ENCODE data around the gene ABTB2.

Gene ABTB2

DNA sequence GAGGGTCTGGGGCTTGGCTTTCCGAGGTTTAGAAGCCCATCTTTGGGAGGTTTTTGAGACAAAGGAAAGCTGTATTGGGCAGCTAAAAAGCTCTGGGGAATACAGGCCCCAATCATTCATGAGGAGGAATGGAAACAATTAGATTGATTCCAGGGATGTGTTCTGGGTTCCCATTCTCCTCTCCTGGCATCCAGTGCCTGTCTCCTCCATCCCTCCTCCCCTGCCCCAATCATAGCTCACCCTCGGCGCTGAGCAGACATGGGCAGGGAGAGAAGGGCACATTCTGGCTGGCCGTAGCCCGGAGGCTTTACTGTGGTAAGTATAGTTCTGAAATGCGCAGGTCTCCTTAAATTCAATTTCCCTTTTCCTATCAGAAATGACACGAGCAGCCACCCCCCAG, 42.4 kb downstream of the ABTB2 start:
- DNase-seq (ENCODE audit: low read depth in 2 of 2), result no peak

DNA sequence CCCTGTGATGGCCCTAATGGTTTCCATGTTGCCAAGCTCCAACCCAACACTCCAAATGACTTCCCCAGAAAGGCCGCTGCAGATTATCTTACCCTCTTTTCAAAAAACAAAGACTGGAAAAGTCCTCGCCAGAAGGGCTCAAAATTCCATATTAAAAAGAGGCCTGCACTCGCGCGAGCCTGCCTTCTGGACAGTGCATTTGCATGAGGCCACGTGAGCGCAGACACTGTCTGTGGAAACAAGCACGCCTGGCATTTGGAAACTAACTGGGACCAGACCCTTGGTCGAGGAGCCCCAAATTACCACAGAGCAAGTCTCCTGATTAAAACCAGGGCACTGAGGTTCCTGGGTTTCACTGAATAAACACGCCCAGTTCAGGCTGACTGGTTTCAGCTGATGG, 42.9 kb downstream of the ABTB2 start:
- no peak for DNase-seq (ENCODE audit: low read depth in 2 of 2)

- no peak for DNase-seq (ENCODE audit: low read depth in 2 of 2)
Measured at GRCh38 chr11:34314176-34314575, 43.6 kb downstream of the ABTB2 start.

DNA sequence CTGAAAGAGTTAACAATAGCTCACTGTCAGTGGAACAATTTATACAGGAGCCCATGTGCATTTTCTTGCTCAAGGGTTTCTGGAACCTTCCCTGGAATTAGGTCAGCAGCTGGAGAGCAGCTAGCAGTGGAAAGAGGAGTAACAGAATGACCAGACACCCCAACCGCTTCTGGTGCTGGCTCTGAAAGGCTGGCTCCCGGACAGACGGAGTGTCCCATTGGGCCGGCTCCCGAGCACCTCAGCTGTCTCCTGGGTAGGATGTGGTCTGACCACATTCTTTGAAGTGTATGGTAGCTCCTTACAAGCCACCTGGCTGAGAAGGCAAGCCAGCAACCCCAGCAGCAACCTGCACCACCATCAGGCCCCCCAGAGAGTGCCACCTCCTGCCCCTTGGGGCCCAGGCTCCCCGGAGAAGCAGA, 44.7 kb downstream of the ABTB2 start:
- no peak for DNase-seq (ENCODE audit: low read depth in 2 of 2)

DNA sequence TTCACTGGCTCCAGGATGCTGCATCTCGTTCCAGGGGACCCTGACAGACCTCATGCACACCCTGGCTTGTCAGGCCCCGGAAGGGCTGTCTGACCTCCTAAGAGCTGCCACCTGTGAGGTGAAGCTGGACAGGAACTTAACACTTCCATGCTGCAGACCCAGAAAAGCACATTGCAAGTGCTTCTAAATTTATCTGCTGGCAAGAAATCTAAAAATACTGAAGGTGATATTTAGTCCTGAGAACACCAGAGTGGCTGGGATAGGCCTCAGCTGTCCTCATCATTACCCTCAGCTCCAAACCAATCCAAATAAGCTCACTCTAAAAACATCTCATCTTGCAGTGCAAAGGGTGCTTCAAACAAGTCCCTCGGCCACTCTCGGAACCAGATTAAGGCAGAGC, 46.7 kb downstream of the ABTB2 start:
- no peak for DNase-seq (ENCODE audit: low read depth in 2 of 2)

DNA sequence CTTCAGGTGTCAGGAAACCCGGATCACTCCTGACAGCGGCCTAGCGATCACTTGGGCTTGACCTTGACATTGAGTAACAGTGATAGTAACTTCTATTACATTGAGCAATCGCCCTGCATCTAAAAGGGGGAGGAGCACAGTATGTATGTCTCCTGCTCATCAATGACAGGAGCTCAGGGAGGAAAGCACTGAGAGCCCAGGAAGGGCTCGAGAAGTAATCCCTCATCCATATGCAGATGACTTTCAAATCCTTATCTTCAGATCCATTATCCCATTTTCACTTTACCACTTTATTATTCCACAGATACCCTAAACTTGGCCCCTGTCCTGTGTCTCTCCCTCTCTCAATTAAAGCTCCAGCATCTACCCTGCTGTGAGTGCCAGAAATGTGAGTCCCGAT, 47.8 kb downstream of the ABTB2 start:
- no peak for DNase-seq (ENCODE audit: low read depth in 2 of 2)

DNA sequence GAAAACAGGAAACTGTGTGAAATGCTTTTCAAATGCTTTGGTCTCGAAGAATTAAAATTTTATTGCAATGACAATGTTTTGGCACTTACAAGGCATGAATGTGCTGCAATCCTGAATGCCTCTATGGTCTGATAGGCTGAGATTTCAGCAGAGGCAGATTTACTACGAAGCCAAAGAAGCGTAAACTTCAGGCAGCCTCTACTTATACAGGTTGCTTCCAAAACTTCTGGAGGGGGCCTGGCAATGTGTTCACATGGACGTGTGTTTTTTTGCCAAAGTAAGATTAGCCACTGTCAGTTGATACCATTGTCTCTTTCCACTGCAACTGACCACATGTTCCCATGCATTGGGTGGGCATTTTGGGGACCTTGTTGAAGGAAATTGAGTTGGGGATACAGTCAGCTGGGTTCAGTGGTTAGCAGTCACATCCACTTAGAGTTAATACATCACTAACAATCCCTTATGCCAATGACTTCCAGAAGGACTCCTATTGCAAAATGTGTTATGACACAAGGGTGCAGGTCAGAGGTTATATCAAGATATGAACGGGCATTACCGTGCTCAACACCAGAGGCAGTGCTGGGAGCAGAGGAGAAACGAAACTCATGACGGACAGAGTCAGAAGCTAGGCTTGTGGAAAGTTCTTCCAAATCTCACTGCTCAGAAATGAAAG, 48.8 kb downstream of the ABTB2 start:
- no peak for DNase-seq (ENCODE audit: low read depth in 2 of 2)

- DNase-seq (ENCODE audit: low read depth in 2 of 2), result no peak
Measured at GRCh38 chr11:34308049-34308912, 49.5 kb downstream of the ABTB2 start.

GRCh38 chr11:34305780-34306179, 52.0 kb downstream of the ABTB2 start:
- no peak for DNase-seq (ENCODE audit: low read depth in 2 of 2)

DNA sequence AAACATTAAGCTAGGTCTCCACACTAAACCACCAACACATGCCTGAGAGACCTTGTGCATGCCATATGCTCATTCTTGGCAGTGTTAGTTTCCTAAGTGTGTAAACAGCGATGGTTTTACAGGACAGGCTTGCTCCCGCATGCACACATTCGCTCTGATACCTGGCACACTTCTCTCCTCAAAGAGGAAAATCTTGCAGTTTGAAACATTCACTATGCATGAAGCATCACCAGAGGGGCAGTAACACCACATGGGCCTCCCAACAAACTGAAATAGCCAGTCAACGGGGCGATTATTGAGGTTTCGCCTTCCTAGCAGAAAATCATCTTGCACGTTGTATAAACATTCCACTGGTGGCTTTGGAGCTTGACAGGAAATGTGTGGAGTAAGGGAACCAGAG, 52.6 kb downstream of the ABTB2 start:
- DNase-seq (ENCODE audit: low read depth in 2 of 2), result no peak

- DNase-seq (ENCODE audit: low read depth in 2 of 2), result no peak
Measured at GRCh38 chr11:34303028-34303570, 54.7 kb downstream of the ABTB2 start.

DNA sequence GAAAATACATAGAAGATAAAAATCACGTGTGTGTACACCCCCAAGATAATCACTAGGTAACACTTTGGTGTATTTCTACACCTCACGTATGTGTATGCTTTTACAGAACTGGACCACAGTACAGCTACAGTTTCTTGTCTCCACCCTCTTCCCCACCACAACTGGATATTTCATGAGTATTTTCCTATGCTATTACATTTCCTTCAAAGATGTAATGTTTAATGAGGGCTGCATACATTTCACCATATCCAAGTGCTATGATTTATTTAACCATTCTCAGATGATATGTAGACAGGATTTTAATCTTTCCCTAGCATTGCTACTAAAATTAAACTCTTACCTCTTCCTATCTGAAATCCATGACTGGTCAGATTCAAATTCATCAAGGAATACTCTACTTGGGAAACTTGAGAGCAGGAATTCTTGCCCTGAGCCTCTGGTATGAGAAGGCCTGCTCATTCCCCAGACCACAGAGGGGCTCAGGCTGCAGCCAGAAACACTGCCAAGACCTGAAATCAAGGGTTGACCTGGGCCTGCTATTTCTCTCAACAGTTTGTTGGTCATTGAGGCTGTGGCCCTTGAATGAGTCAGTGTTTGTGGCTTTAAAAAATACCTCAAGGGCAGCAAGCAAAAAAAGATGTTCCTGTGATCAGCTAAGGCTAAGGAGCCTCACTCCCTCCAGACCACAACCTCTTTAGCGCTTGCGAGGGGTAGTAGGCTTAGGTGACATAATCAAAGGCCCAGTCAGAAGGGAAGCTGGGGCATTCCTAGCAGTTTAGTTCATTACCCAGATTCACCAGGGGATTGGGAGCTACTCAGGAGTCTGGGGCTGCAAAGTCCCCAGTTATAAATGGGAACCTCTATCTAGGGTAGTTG, 55.5 kb downstream of the ABTB2 start:
- no peak for DNase-seq (ENCODE audit: low read depth in 2 of 2)

- DNase-seq (ENCODE audit: low read depth in 2 of 2), result no peak
Measured at GRCh38 chr11:34300926-34301295, 56.9 kb downstream of the ABTB2 start.

DNA sequence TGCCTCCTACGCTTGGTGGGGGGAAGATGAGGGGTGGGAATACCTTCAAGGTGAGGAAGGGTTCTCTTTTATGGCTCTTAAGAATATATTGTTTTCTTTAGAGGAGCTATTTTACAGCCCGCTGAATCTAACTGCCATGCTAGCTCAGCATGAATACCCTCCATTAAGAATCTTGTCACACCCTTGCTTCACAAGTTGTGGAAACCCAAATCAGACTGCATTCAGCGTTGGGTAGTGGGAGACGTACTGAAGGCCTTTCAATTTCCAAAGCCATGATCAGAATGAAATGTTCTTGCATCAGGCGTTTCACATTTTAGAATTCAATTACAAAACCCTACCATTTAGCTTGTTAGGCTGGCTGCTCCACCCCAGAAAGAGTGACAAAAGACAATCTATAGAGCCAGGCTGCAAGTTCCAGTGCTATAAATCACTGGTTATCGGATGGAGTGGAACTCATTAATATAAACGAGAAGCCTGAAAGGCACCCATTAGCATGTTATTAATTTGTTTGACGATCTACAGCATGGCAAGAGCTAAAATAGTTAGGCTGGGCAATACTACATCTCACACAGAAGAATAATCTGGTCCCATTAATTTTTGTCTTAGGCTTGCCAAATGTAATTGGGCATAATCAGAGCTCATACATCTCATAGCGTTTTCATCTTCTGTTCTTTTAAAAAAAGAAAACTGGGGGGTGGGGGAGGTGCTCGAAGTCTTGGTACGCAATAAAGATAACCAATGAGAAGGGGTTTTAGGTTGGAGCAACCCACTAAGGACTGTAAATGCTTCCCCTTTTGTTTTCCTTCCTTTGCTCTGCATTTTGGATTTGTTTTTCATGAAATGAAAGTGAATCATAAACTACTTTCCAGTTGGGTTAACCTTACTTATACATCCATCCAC, 57.5 kb downstream of the ABTB2 start:
- no peak for DNase-seq (ENCODE audit: low read depth in 2 of 2)

DNA sequence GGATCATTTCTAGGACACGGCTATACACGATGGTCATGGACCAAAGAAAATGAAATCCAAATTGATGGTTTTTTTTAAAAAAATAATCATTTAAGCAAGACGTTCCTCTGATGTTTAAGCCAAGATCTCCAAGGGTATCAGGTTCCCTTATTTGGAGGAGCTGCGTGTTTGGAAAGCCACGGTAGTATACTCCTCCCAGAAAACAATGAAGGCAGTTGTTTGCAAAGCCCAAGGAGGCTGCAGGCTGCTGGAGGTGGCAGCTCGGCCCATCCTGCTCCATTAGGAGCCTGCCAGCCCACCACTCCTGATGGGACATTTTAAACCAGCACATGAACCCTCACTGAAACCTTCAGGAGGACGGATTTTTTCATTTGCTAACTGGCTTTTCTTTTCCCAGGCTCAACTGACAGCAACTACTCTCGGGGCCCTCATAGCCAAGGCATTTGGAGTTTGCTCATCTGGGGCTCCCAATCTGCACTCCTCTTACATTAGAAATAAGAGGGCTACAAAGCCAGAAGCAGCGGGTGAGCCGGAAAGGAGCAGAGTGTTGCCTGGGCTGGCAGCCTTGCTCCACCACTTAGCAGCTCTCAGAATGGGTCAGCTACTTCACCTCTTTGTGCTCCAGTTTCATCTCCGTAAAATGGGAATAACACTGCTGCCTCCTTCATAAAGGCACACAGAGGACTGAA, 58.4 kb downstream of the ABTB2 start:
- no peak for DNase-seq (ENCODE audit: low read depth in 2 of 2)

DNA sequence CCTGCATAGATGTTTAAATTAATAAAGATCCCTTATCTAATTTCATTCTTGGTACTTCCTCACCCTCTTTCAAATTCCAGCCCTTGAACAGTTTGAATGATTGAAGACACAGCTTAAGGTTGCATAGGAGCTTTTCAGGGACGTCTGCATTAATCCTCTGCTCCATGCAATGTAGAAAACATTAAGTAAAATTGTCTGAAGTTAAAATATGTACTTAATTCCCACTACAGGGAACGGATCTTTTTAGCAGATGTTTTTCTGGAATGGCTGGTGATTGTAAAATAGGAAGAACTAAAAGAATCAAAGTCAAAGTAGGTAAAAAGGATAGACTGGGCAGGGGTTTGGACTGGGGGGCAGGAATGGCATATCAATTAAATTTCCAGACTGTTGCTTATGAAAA, 58.9 kb downstream of the ABTB2 start:
- DNase-seq (ENCODE audit: low read depth in 2 of 2), result no peak

DNA sequence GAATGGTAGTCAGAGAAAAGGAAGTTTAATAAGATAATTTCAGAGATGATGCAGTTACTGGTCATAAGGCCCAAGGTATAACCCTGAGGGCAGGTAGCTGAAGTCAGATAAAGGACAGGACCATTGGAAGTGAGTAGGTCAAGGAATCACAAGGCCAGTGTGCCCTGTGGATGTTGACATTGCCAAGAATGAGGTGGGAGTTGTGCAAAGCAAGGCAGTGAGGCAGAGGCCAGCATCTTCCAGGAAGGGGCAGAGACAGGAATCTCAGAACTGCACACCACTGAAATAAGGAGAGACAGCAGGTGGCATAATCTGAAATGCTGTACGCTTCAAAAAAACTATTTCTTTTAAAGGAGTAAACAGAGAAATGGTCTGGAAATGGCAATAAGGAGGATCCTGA, 61.4 kb downstream of the ABTB2 start:
- DNase-seq (ENCODE audit: low read depth in 2 of 2), result no peak

DNA sequence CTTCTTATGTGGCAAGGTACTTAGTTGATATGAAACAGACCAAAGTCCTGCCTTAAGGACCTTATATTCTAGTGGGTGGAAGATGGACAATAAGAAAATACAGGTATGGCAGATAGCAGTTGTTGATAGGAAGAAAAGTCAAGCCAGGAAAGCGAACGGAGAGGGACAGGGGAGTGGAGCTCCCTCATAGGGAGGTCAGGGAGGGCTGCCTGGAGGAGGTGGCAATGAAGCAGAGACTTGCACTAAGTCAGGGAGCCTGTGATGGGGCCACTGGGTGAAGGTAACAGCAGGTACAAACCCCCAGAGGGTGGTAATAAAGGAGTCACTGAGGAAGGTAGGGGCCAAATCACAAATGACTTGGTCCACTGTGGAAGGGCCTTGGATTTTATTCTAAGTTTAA, 65.3 kb downstream of the ABTB2 start:
- no peak for DNase-seq (ENCODE audit: low read depth in 2 of 2)

- DNase-seq (ENCODE audit: low read depth in 2 of 2), result no peak
Measured at GRCh38 chr11:34292111-34292510, 65.7 kb downstream of the ABTB2 start.

DNA sequence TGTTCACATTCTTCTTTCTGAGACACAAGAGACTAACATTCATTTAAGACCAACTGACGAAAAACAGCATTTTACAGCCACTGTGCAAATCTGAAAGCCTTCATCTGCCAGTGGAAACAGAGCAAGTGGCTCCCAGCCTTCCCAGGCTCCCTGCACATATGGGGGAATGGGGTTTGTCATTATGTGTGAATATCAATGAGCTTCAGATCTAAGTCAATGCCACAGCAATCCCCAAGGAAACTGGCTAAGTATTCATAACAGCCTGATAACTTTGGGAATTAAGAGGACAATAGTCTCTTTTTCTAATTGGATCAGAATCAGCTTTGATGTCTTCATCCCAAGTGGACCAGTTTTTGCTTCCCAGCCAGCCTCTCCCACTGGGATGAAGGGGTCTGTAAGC, 66.9 kb downstream of the ABTB2 start:
- no peak for DNase-seq (ENCODE audit: low read depth in 2 of 2)

DNA sequence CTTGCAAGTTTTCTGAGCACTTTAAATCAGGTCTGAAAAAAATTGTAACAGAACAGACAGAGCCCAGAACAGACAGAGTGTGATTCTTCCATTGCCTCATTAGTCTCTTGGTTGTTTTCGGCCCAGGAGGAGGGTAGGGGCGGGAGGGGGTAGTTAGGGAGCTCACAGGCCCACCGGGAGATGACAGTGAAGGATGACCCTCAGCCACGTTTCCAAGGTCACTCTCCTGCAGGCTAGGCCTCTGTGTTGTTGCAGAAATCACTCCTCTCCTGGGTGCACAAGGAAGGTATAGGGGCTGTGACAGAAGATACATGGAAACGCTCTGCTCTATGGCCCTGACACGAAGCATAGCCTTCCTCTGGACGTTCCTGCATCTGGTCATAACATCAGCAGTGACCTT, 69.3 kb downstream of the ABTB2 start:
- no peak for DNase-seq (ENCODE audit: low read depth in 2 of 2)

Data from stimulated activated CD4-positive, alpha-beta T cell treated with anti-CD3 and anti-CD28 coated beads, Interleukin-12 subunit alpha, Interleukin-12 subunit beta, amount 100 ng/mL, for 24 hours (primary cell).